A549 (cell line): ENCODE measurements around the gene ARHGEF16.

Source experiments
- CHD2 ChIP-seq: fragments of 150-350 bp; IDR thresholded peaks from 2 replicates; pipeline ENCODE4 v1.6.1; 2014; ENCODE audit warnings: low read length; ENCODE audit not compliant: partially characterized antibody
- EP300 ChIP-seq, 2 experiments: fragments of >200 bp; sonication (Bioruptor Twin); formaldehyde crosslinking; IDR thresholded peaks; 2 replicates in 1 of 2; 3 replicates in 1 of 2; pipeline ENCODE4 v1.6.1; 2016 to 2017
- ESRRA ChIP-seq: fragments of 150-350 bp; IDR thresholded peaks from 2 replicates; pipeline ENCODE4 v1.6.1; 2014; ENCODE audit warnings: mild to moderate bottlenecking, low read length, borderline replicate concordance
- HOXB13 ChIP-seq: fragments of 250-450 bp; sonication (Bioruptor Pico); IDR thresholded peaks from 2 replicates; pipeline ENCODE4 v1.5.0; 2020; ENCODE audit warnings: low read depth, mild to moderate bottlenecking, moderate library complexity
- MAFK ChIP-seq: fragments of 450-650 bp; IDR thresholded peaks from 2 replicates; pipeline ENCODE4 v1.6.1; 2014; ENCODE audit not compliant: partially characterized antibody
- NR3C1 ChIP-seq: fragments of >200 bp; sonication (Bioruptor Twin); formaldehyde crosslinking; IDR thresholded peaks from 3 replicates; pipeline ENCODE4 v1.6.1; 2017
- TF ChIP-seq, protein P1 (sequence below): fragments of >200 bp; sonication (Bioruptor Twin); formaldehyde crosslinking; IDR thresholded peaks from 3 replicates; pipeline ENCODE4 v1.5.1; 2016
- TF ChIP-seq, protein P2 (sequence below): fragments of 450-650 bp; IDR thresholded peaks from 2 replicates; pipeline ENCODE4 v1.6.1; 2014; ENCODE audit warnings: antibody characterized with exemption
- TF ChIP-seq, protein P3 (sequence below): IDR thresholded peaks from 2 replicates; pipeline ENCODE4 v1.6.1; 2012
- TF ChIP-seq, protein P4 (sequence below): fragments of 200-600 bp; sonication (generic); IDR thresholded peaks from 2 replicates; pipeline ENCODE4 v1.6.1; 2016; ENCODE audit warnings: antibody characterized with exemption, mild to moderate bottlenecking, moderate library complexity

DNA sequence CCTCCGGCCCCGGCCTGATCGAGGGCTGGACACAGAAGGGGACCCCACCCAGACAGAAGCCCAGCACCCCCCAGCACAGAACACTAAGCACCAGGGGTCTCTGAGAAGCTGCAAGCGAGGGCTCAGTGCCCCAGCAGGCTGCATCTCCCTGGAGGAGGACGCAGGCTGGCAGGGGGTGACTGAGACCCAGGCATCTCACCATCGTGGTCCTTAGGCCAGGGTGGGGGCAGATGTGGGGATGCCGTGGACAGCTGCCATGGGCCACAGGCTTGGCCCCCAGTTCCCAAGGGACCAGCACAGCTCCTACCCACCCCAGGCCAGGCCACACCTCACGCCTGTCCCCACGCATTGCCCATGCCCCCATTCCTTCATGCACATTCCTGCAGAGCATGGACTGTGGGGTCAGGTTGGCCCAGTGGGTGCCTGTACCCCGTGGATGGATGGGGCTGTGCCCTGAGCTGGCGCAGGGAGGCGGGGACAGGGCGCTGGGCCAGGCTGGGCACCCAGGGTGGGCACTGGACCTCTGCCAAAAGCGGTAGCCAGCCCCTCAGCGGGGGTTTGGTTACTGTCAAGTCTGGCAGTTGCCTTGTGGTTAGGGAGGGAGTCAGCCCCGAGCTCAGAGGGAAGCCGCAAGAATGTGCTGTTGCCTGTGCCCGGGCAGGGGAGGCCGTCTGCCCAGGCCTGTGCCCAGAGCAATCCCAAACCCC, 61.5 kb downstream of the ARHGEF16 start:
- TF ChIP-seq, protein P1, sequence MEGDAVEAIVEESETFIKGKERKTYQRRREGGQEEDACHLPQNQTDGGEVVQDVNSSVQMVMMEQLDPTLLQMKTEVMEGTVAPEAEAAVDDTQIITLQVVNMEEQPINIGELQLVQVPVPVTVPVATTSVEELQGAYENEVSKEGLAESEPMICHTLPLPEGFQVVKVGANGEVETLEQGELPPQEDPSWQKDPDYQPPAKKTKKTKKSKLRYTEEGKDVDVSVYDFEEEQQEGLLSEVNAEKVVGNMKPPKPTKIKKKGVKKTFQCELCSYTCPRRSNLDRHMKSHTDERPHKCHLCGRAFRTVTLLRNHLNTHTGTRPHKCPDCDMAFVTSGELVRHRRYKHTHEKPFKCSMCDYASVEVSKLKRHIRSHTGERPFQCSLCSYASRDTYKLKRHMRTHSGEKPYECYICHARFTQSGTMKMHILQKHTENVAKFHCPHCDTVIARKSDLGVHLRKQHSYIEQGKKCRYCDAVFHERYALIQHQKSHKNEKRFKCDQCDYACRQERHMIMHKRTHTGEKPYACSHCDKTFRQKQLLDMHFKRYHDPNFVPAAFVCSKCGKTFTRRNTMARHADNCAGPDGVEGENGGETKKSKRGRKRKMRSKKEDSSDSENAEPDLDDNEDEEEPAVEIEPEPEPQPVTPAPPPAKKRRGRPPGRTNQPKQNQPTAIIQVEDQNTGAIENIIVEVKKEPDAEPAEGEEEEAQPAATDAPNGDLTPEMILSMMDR: no peak
- TF ChIP-seq NR3C1 (no peak), MAFK (no peak), CHD2 (no peak), ESRRA (no peak), HOXB13 (no peak), EP300 (IDR thresholded peaks at IDR 0.05) (no peak)
- TF ChIP-seq, protein P2, sequence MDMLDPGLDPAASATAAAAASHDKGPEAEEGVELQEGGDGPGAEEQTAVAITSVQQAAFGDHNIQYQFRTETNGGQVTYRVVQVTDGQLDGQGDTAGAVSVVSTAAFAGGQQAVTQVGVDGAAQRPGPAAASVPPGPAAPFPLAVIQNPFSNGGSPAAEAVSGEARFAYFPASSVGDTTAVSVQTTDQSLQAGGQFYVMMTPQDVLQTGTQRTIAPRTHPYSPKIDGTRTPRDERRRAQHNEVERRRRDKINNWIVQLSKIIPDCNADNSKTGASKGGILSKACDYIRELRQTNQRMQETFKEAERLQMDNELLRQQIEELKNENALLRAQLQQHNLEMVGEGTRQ: no peak
- TF ChIP-seq, protein P3, sequence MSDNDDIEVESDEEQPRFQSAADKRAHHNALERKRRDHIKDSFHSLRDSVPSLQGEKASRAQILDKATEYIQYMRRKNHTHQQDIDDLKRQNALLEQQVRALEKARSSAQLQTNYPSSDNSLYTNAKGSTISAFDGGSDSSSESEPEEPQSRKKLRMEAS: no peak
- TF ChIP-seq, protein P4, sequence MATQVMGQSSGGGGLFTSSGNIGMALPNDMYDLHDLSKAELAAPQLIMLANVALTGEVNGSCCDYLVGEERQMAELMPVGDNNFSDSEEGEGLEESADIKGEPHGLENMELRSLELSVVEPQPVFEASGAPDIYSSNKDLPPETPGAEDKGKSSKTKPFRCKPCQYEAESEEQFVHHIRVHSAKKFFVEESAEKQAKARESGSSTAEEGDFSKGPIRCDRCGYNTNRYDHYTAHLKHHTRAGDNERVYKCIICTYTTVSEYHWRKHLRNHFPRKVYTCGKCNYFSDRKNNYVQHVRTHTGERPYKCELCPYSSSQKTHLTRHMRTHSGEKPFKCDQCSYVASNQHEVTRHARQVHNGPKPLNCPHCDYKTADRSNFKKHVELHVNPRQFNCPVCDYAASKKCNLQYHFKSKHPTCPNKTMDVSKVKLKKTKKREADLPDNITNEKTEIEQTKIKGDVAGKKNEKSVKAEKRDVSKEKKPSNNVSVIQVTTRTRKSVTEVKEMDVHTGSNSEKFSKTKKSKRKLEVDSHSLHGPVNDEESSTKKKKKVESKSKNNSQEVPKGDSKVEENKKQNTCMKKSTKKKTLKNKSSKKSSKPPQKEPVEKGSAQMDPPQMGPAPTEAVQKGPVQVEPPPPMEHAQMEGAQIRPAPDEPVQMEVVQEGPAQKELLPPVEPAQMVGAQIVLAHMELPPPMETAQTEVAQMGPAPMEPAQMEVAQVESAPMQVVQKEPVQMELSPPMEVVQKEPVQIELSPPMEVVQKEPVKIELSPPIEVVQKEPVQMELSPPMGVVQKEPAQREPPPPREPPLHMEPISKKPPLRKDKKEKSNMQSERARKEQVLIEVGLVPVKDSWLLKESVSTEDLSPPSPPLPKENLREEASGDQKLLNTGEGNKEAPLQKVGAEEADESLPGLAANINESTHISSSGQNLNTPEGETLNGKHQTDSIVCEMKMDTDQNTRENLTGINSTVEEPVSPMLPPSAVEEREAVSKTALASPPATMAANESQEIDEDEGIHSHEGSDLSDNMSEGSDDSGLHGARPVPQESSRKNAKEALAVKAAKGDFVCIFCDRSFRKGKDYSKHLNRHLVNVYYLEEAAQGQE: no peak
